NCI-H2227 treated with DMSO at 0.1 percent for 48 hours (cell line): ENCODE results near the gene DOCK4.

Experiments used
- DNase-seq: peaks from one replicate; lab custom pipeline; 2025; lab: John Stamatoyannopoulos, UW

The DOCK4 gene

GRCh38 chr7:111729483-111729882 lies 476.7 kb downstream of the DOCK4 start:
- DNase-seq: no peak

DNA sequence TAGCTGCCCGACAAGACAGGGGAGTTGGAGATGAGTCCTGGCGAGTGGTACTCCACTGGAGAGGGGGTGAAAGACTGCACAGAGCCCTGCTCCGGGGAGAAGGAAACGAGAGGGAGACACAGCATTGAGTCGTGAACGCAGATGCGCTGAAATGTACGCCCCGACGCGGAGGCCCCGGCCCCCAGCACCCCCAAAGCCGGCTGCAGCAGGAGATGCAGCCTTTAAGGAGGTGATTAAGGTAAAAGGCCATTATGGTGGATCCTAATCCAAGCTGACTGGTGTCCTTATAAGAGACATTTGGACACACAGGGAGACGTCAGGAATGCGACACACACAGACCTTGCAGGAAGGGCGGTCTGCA lies 477.6 kb downstream of the DOCK4 start:
- no peak for DNase-seq

DNA sequence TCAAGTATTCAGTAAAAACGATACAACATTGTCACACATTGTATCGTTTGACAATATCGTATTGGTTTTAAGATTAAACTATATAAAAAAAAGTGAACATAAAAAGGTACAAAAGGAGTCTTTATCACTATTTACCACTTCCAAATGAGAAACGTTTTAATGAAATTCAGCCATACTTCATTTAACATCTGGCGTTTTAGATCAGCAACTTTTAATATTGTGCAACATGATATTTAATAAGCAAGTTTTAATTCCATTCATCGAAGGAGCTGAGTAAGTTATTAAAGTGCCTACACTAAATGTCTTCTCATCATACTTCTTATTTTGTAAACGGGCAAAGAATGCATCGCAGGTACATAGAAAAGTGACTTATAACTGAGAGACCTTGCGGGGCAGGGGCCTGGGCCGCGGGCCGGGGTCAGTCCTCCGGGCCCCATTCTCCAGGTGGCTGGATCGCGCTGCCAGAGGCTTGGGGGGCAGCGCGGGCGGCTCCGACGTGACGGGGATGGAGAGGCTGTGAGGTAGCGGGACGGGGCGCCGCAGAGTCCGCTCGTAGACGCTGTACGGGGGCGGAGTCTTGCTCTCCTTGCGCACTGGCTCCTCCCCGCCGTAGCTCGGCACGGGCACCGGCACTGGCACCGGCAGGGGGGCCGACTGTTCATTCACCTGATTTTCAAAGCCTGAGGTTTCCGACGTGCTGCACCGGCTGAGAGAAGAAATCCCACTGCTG lies 478.1 kb downstream of the DOCK4 start:
- DNase-seq: no peak

- no peak for DNase-seq
These were observed 487.3 kb downstream of the DOCK4 start for GRCh38 chr7:111718886-111719285.

DNA sequence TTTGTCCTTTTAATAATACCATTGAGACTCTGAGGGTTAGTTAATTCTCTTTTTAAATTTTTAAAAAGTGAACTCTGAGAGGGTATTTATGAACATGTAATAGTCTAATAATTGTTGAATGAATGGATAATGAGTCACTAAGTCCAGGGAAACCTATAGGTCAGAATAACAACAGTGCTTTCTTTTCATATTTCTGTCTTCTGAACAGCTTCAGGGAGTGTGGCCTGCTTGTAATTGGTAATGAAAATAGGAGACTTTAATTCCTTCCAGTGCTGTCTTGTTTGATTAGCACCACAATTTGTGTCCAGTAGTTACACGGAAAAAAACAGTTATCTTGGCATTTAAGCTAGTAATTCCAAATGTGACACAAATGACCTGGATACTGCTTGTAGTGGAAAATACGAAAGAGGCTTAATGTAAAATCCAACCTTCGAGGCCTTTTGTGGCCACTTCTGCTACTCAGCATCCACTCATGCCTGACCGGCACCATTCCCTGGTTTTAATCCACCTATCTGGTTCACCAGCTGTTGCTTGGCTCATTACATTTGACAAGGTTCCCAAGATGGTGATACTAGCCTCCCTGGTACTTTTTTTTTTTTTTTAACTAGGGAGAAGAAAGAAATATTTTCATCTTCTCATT lies 494.7 kb downstream of the DOCK4 start:
- no peak for DNase-seq

DNA sequence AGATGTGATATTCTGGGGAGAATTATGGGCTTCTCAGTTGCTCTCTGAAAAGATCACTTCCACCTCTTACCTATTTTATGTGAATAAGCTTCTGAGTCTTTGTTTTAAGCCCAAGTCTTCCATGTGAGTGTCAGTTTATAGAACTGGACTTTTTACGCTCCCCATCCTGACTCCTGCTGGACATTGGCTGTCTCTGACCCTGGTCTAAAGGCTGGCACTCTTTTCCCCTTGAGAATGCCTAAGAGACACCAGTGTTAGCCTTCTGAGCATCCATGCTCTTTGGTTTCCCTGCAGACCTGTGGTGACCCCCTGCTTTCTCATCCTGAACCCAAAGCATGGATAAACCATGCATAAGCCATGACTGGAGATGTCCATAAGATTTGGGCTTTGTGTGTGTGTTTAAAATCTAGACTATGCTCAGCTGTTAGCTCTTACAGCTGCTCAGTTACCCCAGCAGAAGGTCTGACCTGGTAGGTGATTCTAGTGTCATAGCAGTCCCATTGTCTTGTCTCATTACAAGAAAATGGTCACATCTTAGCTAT lies 495.3 kb downstream of the DOCK4 start:
- DNase-seq: no peak

GRCh38 chr7:111708072-111708471 lies 498.1 kb downstream of the DOCK4 start:
- no peak for DNase-seq

- DNase-seq: no peak
These were observed 500.4 kb downstream of the DOCK4 start for GRCh38 chr7:111705807-111706206.

DNA sequence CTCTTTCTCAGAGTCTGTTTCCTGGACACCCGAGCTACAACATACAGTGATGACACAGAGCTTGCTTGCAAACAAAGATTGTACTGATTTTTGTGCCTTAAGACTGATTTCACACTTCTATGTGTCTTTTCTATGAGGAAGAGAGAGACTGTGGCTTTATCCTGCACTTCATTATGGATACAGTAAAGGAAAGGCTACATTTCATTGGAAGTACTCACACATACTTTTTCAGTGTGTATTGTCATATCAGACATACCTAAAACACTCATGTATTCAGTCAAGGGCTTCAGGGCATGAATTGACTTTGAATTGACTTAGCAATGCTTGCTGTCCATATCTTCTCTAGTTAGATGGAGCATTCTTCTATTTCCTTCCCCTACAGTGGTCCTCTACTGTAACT lies 508.4 kb downstream of the DOCK4 start:
- no peak for DNase-seq

DNA sequence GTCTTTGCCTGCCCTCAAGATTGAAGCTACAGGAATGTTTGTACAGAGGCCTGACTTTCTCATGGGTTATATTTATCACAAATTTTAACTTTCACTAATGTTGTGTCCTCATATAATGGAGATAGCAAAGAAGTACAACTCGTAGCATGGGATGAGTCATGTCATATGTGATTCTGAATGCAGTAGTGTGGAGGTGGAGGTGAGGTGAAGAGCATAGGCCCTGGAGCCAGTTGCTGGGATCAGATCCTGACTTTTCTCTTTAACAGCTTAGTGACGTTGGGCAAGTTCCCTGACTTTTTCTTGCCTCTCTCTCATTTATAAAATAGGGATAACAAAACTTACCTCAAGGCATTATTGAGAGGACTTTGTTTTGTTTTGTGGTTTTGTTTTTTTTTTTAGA lies 511.8 kb downstream of the DOCK4 start:
- no peak for DNase-seq

GRCh38 chr7:111690364-111691111 lies 515.7 kb downstream of the DOCK4 start:
- DNase-seq: no peak

DNA sequence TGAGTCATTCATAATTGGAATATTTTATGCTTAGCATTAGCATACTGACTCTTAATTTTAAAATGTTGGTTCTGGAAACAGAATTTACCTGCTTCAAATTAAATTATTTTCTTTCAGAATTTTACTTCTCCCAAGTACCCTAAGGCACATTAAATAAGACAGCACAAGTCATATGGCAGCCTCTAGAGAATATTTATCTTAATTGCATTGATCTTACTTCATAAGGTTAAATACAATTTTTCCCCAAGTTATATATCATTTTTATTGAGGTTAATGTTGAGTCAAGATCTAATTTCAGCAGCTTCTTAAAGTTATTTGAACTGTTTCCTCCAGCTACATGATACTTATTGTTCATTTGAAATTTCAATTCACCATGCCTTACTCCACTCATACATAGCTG lies 520.9 kb downstream of the DOCK4 start:
- no peak for DNase-seq

DNA sequence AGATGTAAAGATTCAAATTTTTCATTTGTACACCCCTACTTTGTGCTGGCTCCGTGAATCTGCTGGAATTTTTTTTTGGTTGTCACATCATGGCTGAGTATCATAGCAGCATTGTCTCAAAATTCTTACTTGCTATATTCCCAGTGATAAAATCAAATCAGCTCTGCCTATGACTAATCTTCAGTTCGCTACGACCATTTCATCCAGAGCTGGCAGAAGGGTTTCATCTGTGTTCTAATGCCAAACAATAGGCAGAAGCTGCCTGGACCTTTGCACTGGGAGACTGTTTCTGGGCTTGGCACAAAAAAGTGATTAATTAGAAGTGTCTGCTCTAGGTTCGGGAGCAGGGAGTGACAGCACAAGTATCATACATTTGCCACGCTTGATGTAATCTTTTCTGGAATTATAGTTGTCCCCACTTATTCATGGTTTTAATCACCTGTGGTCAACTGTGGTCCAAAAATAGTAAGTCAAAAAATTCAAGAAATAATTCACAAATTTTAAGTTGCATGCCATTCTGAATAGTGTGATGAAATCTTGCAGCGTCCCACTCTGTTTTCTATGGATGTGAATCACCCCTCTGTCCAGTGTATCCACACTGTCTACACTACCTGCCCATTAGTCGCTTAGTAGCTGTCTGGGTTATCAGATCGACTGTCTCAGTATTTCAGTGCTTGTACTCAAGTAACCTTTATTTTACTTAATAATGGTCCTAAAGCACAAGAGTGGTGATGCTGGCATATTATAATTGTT lies 523.4 kb downstream of the DOCK4 start:
- DNase-seq: no peak

DNA sequence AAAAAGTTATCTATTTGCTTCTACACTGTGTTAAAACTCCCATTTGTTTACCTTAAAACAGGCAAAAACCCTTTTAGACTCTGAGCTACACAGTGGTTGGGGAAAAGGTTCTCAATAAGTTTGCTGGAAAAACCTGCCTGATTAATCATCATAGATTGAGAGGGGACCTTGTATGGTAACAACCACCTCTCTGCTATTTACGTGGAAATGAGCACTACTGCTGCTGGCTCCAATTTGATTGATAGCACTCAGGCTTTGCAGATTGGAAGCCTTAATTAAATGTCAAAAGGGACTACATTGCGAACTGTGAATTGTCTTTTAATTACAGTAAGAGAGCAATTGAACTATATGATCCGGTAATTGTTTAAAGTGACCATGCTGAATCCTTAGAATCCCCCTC lies 525.0 kb downstream of the DOCK4 start:
- no peak for DNase-seq

GRCh38 chr7:111678986-111679385 lies 527.2 kb downstream of the DOCK4 start:
- no peak for DNase-seq

GRCh38 chr7:111678281-111678680 lies 527.9 kb downstream of the DOCK4 start:
- DNase-seq: no peak

- no peak for DNase-seq
These were observed 528.4 kb downstream of the DOCK4 start for GRCh38 chr7:111677848-111678247.

DNA sequence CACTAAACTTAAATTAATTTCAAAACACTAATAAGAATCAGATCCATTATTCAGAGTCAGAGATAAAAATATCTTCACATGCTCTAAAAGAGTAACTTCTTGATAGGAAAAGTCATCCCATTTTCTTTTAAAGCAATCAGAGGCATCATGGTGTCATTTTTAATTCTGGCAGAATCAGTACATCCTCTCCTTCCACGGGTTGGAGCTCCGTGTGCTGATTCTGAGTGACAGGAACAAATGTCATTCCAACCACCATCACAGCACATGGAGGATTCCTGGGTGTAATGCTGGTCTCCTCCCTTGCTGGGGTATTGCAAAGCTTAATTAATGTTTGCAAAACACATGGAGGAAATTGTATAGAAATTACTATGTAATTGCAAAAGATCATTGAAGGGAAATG lies 529.4 kb downstream of the DOCK4 start:
- DNase-seq: no peak
